Kidney capillary endothelial cell (primary cell): ENCODE data around the gene TJP3.
"Not testable (repeated sequence)": the region's sequence is repeated elsewhere in the genome, so short reads cannot be mapped to it uniquely, and the experiment has no call there.

Experiments used
- DNase-seq: peaks from one replicate; pipeline ENCODE4 v3.0.0-alpha.2; 2018; ENCODE audit warnings: low spot score

The TJP3 gene

GRCh38 chr19:3708207-3708931 is at the start of gene TJP3:
TJP3 (plus strand) TSS chr19:3708384; CDS start chr19:3728433, 20,049 bp downstream.
- DNase-seq = no peak

DNA sequence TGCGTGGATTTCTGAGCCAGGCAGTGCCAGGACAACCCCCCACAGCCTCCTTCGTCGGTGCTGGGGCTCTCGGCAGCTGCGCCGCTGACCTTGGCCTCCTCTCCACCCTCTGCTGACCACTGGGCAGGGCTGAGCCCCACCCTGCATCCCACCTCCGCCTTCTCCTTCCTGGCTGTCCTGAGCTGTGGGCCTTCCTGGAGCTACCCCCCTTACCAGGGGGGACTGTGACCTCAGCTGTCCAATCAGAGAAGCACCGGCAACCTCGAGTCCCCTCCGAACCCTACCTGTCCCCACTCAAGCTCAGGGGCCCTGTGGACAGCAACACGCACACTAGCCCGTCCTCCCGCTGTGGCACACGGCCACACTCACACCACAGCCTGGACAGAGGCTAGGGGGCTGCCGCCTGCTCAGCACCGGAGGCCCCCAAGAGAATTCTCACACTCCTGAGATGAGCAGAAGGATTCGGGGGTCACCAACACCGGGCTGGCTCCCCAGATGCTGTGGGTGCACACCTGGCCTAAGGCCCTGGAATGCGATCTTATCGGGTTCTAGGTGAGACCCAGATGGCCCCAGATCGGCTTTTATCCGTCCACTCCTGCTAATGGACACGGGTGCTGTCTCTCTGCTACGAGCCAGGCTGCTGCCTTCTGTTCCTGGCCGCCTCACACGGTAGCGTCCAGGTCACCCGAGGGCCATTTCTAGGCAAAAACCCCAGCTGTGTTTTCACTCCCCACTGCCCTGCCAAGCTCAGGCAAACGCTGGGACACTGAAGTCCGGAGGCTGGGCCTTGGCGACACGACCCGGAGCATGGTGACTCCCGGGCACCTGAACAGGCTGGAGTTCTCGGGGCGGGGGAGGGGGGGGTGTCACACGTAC is 49.1 kb upstream of the TJP3 start:
- no peak for DNase-seq

DNA sequence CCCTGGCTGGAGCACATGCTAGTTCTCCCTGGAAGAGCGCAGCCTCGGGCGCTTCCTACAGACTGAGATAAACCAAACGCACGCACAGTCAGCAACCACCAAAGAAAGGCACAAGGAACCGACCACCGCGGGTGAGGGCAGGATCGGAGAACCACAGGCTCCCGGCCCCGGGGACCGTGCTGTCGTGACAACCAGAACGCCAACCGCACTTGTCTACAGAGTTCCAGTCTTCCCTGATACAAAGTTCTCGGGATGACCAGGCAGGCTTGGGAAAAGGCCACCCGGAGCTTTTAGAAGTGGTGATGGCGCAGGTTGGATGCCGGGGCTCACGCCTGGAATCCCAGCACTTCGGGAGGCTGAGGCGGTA is 48.5 kb upstream of the TJP3 start:
- no peak for DNase-seq

- DNase-seq = no peak
These were observed 47.5 kb upstream of the TJP3 start for GRCh38 chr19:3660493-3661219.

DNA sequence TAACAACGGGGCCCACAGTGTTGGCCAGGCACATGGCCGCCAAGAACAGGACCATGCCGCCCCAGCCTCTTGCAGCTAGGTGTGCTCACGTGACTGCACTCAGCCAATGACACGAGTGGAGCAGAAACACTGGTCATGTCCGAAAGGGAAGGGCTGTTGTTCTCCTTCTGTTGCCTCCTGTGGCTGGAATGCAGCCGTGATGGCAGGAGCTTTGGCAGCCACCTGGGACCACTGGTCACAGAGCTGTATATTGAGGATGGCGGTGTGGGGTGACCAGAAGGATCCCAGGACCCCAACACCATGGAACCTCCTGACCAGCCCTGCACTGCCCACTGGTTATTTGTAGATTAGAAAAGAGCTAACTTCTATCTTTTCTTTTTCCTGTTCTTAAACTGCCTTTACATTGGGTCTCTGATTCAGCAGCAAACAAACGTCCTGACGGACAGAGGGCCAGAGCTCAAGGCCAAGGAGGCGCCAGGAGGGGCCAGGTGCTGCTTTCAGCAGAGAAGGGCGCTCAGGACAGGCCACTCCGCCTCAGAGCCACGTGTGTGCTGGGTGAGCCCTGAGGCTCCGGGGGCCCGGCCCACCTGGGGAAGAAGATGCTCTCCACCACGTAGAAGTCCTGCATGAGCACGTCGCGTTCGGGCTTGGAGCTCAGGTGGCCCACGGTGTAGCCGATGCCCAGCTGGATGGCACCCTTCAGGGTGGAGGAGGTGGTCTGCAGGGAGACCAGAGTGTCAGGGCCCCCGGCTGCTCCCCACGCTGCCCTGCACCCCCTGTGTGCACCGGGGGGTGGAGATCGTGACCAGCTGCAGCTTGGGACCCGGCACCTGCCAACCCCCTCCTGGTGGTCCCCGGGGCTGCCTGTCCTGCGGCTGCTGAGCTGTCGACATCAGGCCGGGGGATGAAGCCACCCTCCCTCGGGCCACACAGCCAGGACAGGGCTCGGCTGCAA is 46.6 kb upstream of the TJP3 start:
- DNase-seq = no peak

DNA sequence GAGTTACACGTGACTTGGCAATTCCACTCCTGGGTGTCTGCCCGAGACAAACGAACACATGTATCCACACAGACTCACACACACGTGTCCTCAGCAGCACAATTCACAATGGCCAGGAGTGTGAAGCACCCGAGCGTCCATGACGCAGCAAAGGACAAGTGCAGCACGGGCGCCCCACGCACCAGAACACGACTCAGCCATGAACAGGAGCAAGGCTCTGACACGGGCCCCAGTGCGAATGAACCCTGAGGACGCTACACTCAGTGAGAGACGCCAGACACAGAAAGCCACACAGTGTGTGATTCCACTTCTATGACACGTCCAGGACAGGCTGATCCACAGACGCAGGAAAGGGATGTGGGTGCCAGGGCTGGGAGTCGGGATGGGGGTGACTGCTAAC is 44.3 kb upstream of the TJP3 start:
- no peak for DNase-seq

GRCh38 chr19:3664879-3665642 is 43.1 kb upstream of the TJP3 start:
- no peak for DNase-seq

DNA sequence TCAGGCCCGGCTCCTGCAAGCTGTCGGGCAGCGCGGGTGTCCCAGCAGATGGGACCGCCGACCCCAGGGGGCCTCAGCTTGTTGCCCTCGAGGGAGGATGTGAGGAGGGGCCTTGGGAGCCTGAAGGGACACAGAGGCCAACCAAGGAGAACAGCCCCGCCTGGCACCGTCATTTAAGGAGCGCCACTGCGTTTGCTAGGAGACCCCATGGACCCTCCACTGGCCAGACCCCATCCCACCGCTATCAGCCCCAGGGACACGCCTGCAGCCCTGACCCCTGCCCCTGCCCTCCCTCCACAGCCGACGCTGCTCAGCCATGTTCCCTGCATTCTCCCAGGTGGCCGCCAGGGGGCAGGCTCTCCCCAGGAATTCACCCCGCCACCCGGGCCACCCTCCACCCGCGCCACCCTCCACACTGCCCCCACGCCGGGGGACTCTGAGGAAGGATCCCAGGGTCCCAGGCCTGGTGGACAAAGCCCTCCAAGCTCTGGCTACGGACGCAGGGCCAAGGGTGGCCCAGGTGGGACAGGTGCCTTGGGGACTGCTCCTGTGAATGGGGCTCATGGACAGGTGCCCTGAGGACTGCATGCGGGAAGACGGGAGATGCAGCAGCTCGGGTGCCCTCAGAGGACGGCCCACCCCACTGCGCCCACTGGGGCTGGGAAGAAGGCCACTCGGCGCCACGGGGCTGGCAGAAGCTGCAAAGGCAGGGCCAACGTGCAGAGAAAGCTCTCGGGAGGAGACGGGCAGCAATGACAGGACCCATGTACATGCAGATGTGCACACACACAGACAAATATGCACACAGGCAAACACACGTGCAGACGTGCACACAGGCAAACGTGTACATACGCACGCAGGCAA is 42.3 kb upstream of the TJP3 start:
- DNase-seq = peak; percentile 36

- not testable (repeated sequence) for DNase-seq
These were observed 41.7 kb upstream of the TJP3 start for GRCh38 chr19:3666545-3666856.

DNA sequence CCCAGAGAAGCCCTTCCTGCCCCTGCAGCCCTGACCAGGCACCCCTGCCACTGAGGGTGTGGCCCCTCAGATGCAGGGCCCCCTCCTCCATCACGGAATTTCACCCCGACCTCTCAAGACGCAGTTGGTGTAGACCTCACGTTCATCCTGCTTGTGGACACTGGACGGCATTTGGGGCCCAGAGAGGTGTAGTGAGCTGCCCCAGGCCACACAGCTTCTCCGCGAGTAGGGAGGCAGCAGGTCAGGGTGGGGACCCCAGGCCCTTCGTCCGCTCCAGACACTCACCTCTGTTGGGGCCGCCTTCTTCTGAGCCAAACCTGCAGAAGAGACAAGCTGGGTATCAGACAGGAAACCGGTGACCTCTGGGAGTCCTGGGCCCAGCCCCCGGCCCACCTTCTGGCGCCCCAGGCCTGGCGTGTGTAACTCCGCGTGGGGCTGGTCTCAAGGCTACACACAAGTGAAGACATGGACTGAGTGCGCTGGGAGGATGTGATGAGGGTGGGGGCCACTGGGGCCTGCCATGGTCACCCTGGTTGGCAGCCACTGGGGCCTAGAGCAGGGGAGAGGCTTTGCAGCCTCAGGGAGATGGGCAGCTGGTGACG is 41.0 kb upstream of the TJP3 start:
- DNase-seq = no peak

- no peak for DNase-seq
These were observed 40.4 kb upstream of the TJP3 start for GRCh38 chr19:3667766-3668165.

GRCh38 chr19:3668331-3669081 is 39.7 kb upstream of the TJP3 start:
- DNase-seq = no peak

DNA sequence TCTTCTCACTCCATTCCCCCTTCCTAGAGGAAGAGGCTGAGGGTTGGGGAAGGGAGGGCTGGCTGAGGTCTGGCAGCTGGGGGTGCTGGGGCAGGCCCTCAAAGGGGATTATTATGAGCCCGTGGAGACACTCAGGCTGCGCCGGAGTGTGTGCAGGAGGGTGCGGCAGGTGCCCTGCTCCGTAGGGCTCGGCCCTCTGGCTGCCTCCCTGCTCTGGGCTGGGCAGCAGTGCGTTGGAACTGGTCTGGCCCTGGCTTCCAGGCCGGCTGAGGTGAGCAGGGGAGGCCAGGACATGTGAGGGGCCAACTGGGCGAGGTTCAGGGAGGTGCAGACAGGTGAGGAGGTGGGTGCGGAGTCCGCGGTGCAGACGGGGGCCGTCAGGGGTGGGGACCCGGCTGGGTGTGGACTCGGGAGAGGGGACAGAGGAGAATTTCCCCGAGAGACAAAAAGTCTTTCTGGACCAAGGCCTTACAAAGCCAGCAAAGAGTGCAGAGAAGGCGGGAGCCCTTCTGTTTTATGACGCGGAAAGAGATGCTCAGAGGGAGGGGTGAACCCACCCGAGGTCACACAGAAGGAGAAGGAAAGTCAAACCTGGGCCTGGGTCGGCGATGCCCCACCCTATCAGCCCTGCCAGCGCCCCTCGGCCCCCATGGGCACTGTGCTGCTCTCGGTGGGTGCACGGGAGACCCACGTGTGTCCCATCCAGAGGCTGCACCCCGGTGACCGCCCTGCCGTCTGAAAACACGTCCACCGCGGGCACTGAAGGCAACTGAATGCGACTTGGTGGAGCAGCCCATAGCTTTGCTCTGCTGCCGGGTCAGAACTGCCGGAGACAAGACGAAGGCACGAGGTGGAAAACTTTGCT is 38.9 kb upstream of the TJP3 start:
- no peak for DNase-seq

DNA sequence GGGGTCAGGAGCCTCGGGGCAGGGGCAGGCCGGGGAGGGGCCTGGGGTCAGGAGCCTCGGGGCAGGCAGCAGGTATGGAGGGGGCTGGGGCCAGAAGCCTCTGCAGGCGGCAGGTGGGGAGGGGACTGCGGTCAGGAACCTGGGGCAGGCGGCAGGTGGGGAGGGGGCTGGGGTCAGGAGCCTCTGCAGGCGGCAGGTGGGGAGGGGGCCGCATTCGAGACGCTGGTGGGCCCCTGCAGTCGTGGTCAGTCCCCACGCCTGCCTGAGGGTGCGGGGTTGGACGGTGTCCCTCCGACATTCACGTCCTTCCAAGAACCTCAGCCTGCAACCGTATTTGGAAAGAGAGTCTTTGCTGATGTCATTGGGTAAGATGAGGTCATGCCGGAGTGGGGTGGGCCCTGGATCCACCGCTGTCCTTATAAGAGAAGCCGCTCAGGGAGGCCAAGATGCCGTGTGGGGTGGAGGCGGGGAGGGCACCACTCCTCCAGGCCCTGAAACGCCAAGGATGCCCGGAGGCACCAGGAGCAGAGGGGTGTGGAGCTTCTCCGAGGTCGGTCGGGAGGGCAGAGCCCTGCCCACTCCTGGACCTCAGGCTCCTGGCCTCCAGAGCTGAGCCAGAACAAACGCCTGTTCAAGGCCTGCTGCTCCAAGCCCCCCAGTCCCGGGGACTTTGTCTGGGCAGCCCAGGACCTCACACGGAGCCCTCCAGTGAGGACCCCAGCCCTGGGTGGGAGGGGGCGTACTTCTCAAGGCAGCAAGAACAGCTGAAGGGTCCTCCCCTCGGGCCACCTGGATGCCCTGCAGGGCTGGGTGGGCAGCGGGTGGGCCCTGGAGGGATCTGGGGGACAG is 38.0 kb upstream of the TJP3 start:
- DNase-seq = peak; percentile 61

DNA sequence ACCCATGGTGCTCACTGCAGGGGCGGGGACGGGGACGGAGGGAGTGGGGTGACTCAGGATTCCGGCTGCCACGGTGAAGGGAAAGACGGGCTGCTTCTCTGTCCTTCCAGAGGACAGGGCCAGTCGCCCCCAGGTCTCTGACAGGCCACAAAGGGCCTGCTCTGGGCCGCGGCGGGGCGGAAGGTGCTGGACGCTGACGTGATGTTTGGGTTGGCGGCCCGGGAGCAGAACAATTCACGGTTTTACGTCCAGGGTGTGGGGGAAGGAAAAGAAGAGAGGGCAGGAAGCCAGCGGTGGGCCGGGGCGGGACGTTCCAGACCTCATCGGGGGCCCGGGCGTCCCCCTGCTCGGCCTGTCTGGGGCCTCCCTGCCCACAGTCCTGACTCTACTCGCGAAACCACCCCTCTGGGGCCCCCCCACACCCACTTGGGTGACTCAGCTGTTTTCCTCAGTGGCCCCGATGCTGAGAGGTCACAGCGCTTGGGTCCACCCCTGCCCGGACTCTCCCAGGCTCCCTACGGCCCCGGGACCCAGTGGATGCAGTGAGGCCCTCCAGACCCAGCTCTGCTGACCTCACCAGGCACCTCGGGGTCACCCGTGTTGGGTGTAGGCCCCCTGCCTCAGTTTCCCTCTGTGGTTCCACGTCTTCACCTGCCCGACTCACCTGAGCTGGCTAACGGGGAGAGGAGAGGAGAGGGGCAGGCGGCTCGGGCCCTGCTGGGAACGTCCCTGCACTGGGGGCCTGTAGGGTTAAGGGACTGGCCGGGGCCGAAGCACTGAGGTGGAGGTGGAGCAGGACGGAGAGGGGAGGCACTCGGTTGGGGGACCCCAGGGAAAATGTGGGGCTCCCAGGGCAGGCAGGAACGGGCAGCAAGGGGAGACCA is 37.1 kb upstream of the TJP3 start:
- peak; percentile 83 for DNase-seq
